H9 (cell line): Measurements from ENCODE around the gene U2AF1L4. TPM values are rescaled to one million over a fixed set of nuclear protein-coding genes. Genes with fewer than 3 reads are reported as not detected.

Source experiments
- DNase-seq: peaks from one replicate; pipeline ENCODE4 v3.0.0-alpha.2; 2017
- H2AFZ ChIP-seq: one replicate; pipeline ENCODE4 v1.6.1; 2013; ENCODE audit warnings: mild to moderate bottlenecking, low read length, control low read depth, moderate library complexity
- H2AK5ac ChIP-seq: 2 replicates; pipeline ENCODE4 v1.6.1; 2013; ENCODE audit warnings: low read length, control low read depth, mixed read lengths; ENCODE audit not compliant: insufficient read length
- H2BK120ac ChIP-seq: one replicate; pipeline ENCODE4 v1.6.1; 2013; ENCODE audit warnings: low read depth, mild to moderate bottlenecking, low read length, control low read depth, inconsistent platforms; ENCODE audit not compliant: poor library complexity, severe bottlenecking
- H2BK12ac ChIP-seq: 2 replicates; pipeline ENCODE4 v1.6.1; 2013; ENCODE audit warnings: low read length, control low read depth, mixed read lengths, low read depth; ENCODE audit not compliant: insufficient read length
- H2BK15ac ChIP-seq: 2 replicates; pipeline ENCODE4 v1.6.1; 2013; ENCODE audit warnings: low read depth, low read length, control low read depth
- H2BK20ac ChIP-seq: one replicate; pipeline ENCODE4 v1.6.1; 2013; ENCODE audit warnings: low read depth, mild to moderate bottlenecking, low read length, control low read depth, inconsistent platforms; ENCODE audit not compliant: poor library complexity, severe bottlenecking
- H2BK5ac ChIP-seq: 2 replicates; pipeline ENCODE4 v1.6.1; 2013; ENCODE audit warnings: low read length, control low read depth, mixed read lengths; ENCODE audit not compliant: insufficient read length
- H3K14ac ChIP-seq: 2 replicates; pipeline ENCODE4 v1.6.1; 2013; ENCODE audit warnings: low read length, control low read depth; ENCODE audit not compliant: insufficient read depth
- H3K18ac ChIP-seq: 2 replicates; pipeline ENCODE4 v1.6.1; 2013; ENCODE audit warnings: low read depth, mild to moderate bottlenecking, mixed read lengths, low read length, control low read depth; ENCODE audit not compliant: insufficient read length
- H3K23ac ChIP-seq: 2 replicates; pipeline ENCODE4 v1.6.1; 2013; ENCODE audit warnings: low read length, control low read depth, mixed read lengths, low read depth; ENCODE audit not compliant: insufficient read length
- H3K23me2 ChIP-seq: 2 replicates; pipeline ENCODE4 v1.6.1; 2013; ENCODE audit warnings: low read depth, mild to moderate bottlenecking, mixed read lengths, low read length, control low read depth; ENCODE audit not compliant: insufficient read length, poor library complexity, severe bottlenecking
- H3K27ac ChIP-seq: 2 replicates; pipeline ENCODE4 v1.5.1; 2013; ENCODE audit warnings: low read length, control low read depth, mixed read lengths, low read depth; ENCODE audit not compliant: insufficient read length
- H3K27me3 ChIP-seq: 2 replicates; pipeline ENCODE4 v1.6.1; 2013; ENCODE audit warnings: low read length, control low read depth, inconsistent platforms; ENCODE audit not compliant: insufficient read depth
- H3K4ac ChIP-seq: 2 replicates; pipeline ENCODE4 v1.6.1; 2013; ENCODE audit warnings: low read depth, mild to moderate bottlenecking, control low read depth, inconsistent platforms, low read length, moderate library complexity
- H3K4me1 ChIP-seq: 2 replicates; pipeline ENCODE4 v1.6.1; 2013; ENCODE audit warnings: low read length, control low read depth, inconsistent platforms; ENCODE audit not compliant: insufficient read depth
- H3K4me2 ChIP-seq: 2 replicates; pipeline ENCODE4 v1.6.1; 2013; ENCODE audit warnings: low read length, control low read depth, mixed read lengths; ENCODE audit not compliant: insufficient read length, insufficient read depth
- H3K56ac ChIP-seq: 2 replicates; pipeline ENCODE4 v1.6.1; 2013; ENCODE audit warnings: low read depth, mild to moderate bottlenecking, mixed read lengths, low read length, control low read depth; ENCODE audit not compliant: insufficient read length
- H3K79me1 ChIP-seq: 2 replicates; pipeline ENCODE4 v1.6.1; 2013; ENCODE audit warnings: low read depth, mild to moderate bottlenecking, moderate library complexity, low read length, control low read depth, inconsistent platforms; ENCODE audit not compliant: insufficient read depth, poor library complexity, severe bottlenecking
- H3K79me2 ChIP-seq: 2 replicates; pipeline ENCODE4 v1.6.1; 2013; ENCODE audit warnings: low read length, control low read depth, inconsistent platforms; ENCODE audit not compliant: insufficient read depth
- H3K9ac ChIP-seq: 2 replicates; pipeline ENCODE4 v1.6.1; 2013; ENCODE audit warnings: low read length, control low read depth, mixed read lengths; ENCODE audit not compliant: insufficient read length; ENCODE audit errors: extremely low read depth
- H3K9me3 ChIP-seq: one replicate; pipeline ENCODE4 v1.6.1; 2013; ENCODE audit warnings: low read depth, low read length, inconsistent platforms; ENCODE audit not compliant: control insufficient read depth
- H3T11ph ChIP-seq: one replicate; pipeline ENCODE4 v1.6.1; 2013; ENCODE audit warnings: mild to moderate bottlenecking, low read length, control low read depth, inconsistent platforms
- H4K20me1 ChIP-seq: one replicate; pipeline ENCODE4 v1.6.1; 2013; ENCODE audit not compliant: control insufficient read depth, insufficient read length, insufficient read depth
- H4K5ac ChIP-seq: 2 replicates; pipeline ENCODE4 v1.6.1; 2013; ENCODE audit warnings: low read depth, mild to moderate bottlenecking, mixed read lengths, low read length, control low read depth; ENCODE audit not compliant: insufficient read length
- H4K8ac ChIP-seq: replicated peaks from 2 replicates; pipeline ENCODE4 v1.6.1; 2013; ENCODE audit warnings: low read length, control low read depth, mixed read lengths, low read depth; ENCODE audit not compliant: insufficient read length
- H4K91ac ChIP-seq: 2 replicates; pipeline ENCODE4 v1.6.1; 2013; ENCODE audit warnings: low read depth, mild to moderate bottlenecking, moderate library complexity, mixed read lengths, low read length, control low read depth; ENCODE audit not compliant: insufficient read length
- H3K27ac Mint-ChIP-seq, 3 experiments: 2 replicates in 2 of 3; 3 replicates in 1 of 3; pipeline ENCODE4 v1.8.0; 2020 to 2021; ENCODE audit warnings: mixed read lengths in 3 of 3, mild to moderate bottlenecking in 1 of 3, moderate library complexity in 1 of 3
- H3K27me3 Mint-ChIP-seq: 2 replicates; pipeline ENCODE4 v1.8.0; 2021; ENCODE audit warnings: low read depth, mild to moderate bottlenecking, moderate library complexity, mixed read lengths
- H3K36me3 Mint-ChIP-seq, 3 experiments: 2 replicates in 2 of 3; 3 replicates in 1 of 3; pipeline ENCODE4 v1.8.0; 2020 to 2021; ENCODE audit warnings: low read depth in 3 of 3, mixed read lengths in 3 of 3; ENCODE audit not compliant: insufficient read depth in 1 of 3
- H3K4me1 Mint-ChIP-seq, 2 experiments: 2 replicates each; pipeline ENCODE4 v1.8.0; 2020; ENCODE audit warnings: mixed read lengths in 2 of 2
- H3K4me3 Mint-ChIP-seq, 2 experiments: 2 replicates in 1 of 2; 3 replicates in 1 of 2; pipeline ENCODE4 v1.8.0; 2020 to 2021; ENCODE audit warnings: mild to moderate bottlenecking in 2 of 2, mixed read lengths in 2 of 2, moderate library complexity in 1 of 2
- H3K9me3 Mint-ChIP-seq, 2 experiments: 2 replicates in 1 of 2; 3 replicates in 1 of 2; pipeline ENCODE4 v1.8.0; 2020; ENCODE audit warnings: mild to moderate bottlenecking in 2 of 2, mixed read lengths in 2 of 2, moderate library complexity in 1 of 2
- WGBS: extraction: QIAGEN DNeasy Blood & Tissue Kit; methylation state at CpG from one replicate; pipeline ENCODE4 v1.1.7; 2013; ENCODE audit warnings: missing lambda C conversion rate, low lambda C conversion rate, mixed read lengths; ENCODE audit not compliant: insufficient read length; ENCODE audit errors: extremely low coverage; 5-methylcytosine and 5-hydroxymethylcytosine counted together
- total RNA-seq: library from RNA; stranded (reverse); gene quantifications from 2 replicates; pipeline ENCODE4 v1.2.1, GENCODE V29; 2021
- TF ChIP-seq, protein P1 (sequence below): fragments of 200-600 bp; sonication (generic); conservative IDR thresholded peaks from 3 replicates; pipeline ENCODE4 v1.8.0; 2021; ENCODE audit warnings: antibody characterized with exemption, mild to moderate bottlenecking

Gene U2AF1L4
- total RNA-seq, 1 experiment from 2014 or later, result 16.8 TPM

GRCh38 chr19:35767288-35768081 lies 22.3 kb upstream of the U2AF1L4 start:
- peak overlapping the region in 1 of 2 experiments; percentile 61; a peak in 2 of 5 replicates for H3K4me3 Mint-ChIP-seq
- Histone ChIP-seq H2AFZ (no peak overlapping the region), H3K18ac (no peak overlapping the region), H3K9me3 (no peaks in the 10 kb centered on the region), H2BK12ac (no peak overlapping the region), H2AK5ac (no peak overlapping the region), H3K9ac (no peak overlapping the region), H3K4me2 (no peak overlapping the region), H3K79me2 (no peaks in the 10 kb centered on the region), H3K27ac (no peak overlapping the region), H3K14ac (no peak overlapping the region), H4K91ac (no peak overlapping the region), H2BK120ac (no peak overlapping the region), H2BK5ac (no peak overlapping the region), H3K23ac (no peak overlapping the region), H3K56ac (no peak overlapping the region), H3K79me1 (no peaks in the 10 kb centered on the region), H2BK20ac (no peak overlapping the region), H3T11ph (no peak overlapping the region), H3K4ac (no peak overlapping the region), H4K5ac (no peak overlapping the region), H3K23me2 (no peaks in the 10 kb centered on the region), H4K8ac (no peak overlapping the region), H2BK15ac (no peak overlapping the region), H3K4me1 (no peaks in the 10 kb centered on the region), H3K27me3 (no peaks in the 10 kb centered on the region), H4K20me1 (no peaks in the 10 kb centered on the region)
- WGBS, result no CpG with 5 or more reads among the region's 34 CpGs
- DNase-seq, result peak; percentile 96
- peaks cover 11% of the 10 kb centered on the region for H3K27me3 Mint-ChIP-seq
- H3K9me3 Mint-ChIP-seq, result no peaks in the 10 kb centered on the region
- TF ChIP-seq, protein P1, sequence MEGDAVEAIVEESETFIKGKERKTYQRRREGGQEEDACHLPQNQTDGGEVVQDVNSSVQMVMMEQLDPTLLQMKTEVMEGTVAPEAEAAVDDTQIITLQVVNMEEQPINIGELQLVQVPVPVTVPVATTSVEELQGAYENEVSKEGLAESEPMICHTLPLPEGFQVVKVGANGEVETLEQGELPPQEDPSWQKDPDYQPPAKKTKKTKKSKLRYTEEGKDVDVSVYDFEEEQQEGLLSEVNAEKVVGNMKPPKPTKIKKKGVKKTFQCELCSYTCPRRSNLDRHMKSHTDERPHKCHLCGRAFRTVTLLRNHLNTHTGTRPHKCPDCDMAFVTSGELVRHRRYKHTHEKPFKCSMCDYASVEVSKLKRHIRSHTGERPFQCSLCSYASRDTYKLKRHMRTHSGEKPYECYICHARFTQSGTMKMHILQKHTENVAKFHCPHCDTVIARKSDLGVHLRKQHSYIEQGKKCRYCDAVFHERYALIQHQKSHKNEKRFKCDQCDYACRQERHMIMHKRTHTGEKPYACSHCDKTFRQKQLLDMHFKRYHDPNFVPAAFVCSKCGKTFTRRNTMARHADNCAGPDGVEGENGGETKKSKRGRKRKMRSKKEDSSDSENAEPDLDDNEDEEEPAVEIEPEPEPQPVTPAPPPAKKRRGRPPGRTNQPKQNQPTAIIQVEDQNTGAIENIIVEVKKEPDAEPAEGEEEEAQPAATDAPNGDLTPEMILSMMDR, result no peak
- peak overlapping the region; percentile 39 to 61 (median 40); a peak in 2 of 7 replicates for H3K27ac Mint-ChIP-seq
- H3K36me3 Mint-ChIP-seq, result peaks cover 4 to 31% (median 28%) of the 10 kb centered on the region in 3 experiments
- peaks cover 7 to 8% of the 10 kb centered on the region in 2 experiments for H3K4me1 Mint-ChIP-seq
